Mucosa of gallbladder (tissue), 1 donor: ENCODE measurements around the gene TPRG1. TPM values are rescaled to one million over a fixed set of nuclear protein-coding genes. Genes with fewer than 3 reads are reported as not detected.

Experiments used
- DNase-seq: peaks from one replicate; pipeline ENCODE4 v3.0.0-alpha.2; 2020; ENCODE audit warnings: low spot score
- total RNA-seq: library from RNA; stranded (reverse); gene quantifications from one replicate; pipeline ENCODE4 v1.2.1, GENCODE V29; 2021
- donor health status: DM: no; HTN: no; CAD: no.

TPRG1 gene
- total RNA-seq, 1 donor from 2014 or later = 3.9 TPM

- peak; percentile 19 for DNase-seq
Measured at GRCh38 chr3:189165092-189165612, 6.6 kb upstream of the TPRG1 start.

- no peak for DNase-seq
Measured at GRCh38 chr3:189166321-189166720, 5.5 kb upstream of the TPRG1 start.

- DNase-seq = peak; percentile 74
Measured at GRCh38 chr3:189167027-189167766, 4.6 kb upstream of the TPRG1 start.

GRCh38 chr3:189168711-189169110 lies 3.1 kb upstream of the TPRG1 start:
- DNase-seq = no peak

- DNase-seq = no peak
Measured at GRCh38 chr3:189169728-189170127, 2.0 kb upstream of the TPRG1 start.

- no peak for DNase-seq
Measured at GRCh38 chr3:189170559-189170958, 1.2 kb upstream of the TPRG1 start.

- no peak for DNase-seq
Measured at GRCh38 chr3:189172668-189173419, 1.1 kb downstream of the TPRG1 start.

GRCh38 chr3:189184566-189184965 lies 12.8 kb downstream of the TPRG1 start:
- DNase-seq = no peak

GRCh38 chr3:189186101-189186500 lies 14.3 kb downstream of the TPRG1 start:
- DNase-seq = peak; percentile 58

GRCh38 chr3:189188466-189188865 lies 16.7 kb downstream of the TPRG1 start:
- DNase-seq = peak; percentile 39

GRCh38 chr3:189192725-189193124 lies 21.0 kb downstream of the TPRG1 start:
- DNase-seq = no peak

GRCh38 chr3:189195302-189195701 lies 23.5 kb downstream of the TPRG1 start:
- DNase-seq = no peak

GRCh38 chr3:189202106-189202505 lies 30.3 kb downstream of the TPRG1 start:
- DNase-seq = no peak

GRCh38 chr3:189202583-189202982 lies 30.8 kb downstream of the TPRG1 start:
- no peak for DNase-seq

GRCh38 chr3:189204167-189204866 lies 32.5 kb downstream of the TPRG1 start:
- no peak for DNase-seq

- no peak for DNase-seq
Measured at GRCh38 chr3:189204937-189205336, 33.2 kb downstream of the TPRG1 start.

GRCh38 chr3:189210251-189210770 lies 38.5 kb downstream of the TPRG1 start:
- DNase-seq = no peak

GRCh38 chr3:189212681-189213080 lies 40.9 kb downstream of the TPRG1 start:
- DNase-seq = no peak

- no peak for DNase-seq
Measured at GRCh38 chr3:189214651-189215050, 42.9 kb downstream of the TPRG1 start.

- no peak for DNase-seq
Measured at GRCh38 chr3:189222927-189223636, 51.3 kb downstream of the TPRG1 start.

GRCh38 chr3:189225431-189225830 lies 53.7 kb downstream of the TPRG1 start:
- no peak for DNase-seq
